Mesothelial cell of epicardium (in vitro differentiated cells): Measurements from ENCODE around the gene MAT2A. TPM values are rescaled to one million over a fixed set of nuclear protein-coding genes. Genes with fewer than 3 reads are reported as not detected.

ENCODE experiments used
- DNase-seq, 2 experiments: peaks; one replicate each; pipeline ENCODE4 v3.0.0; 2021; ENCODE audit warnings: low spot score in 2 of 2; ENCODE audit not compliant: unreplicated experiment in 2 of 2
- H3K27ac Mint-ChIP-seq: 2 replicates; pipeline ENCODE4 v1.8.0; 2021; ENCODE audit warnings: mixed read lengths
- H3K27me3 Mint-ChIP-seq: 2 replicates; pipeline ENCODE4 v1.8.0; 2021; ENCODE audit warnings: low read depth, mixed read lengths
- H3K36me3 Mint-ChIP-seq: 2 replicates; pipeline ENCODE4 v1.8.0; 2021; ENCODE audit warnings: mixed read lengths
- H3K4me1 Mint-ChIP-seq: 2 replicates; pipeline ENCODE4 v1.8.0; 2021; ENCODE audit warnings: mixed read lengths
- H3K4me3 Mint-ChIP-seq: 2 replicates; pipeline ENCODE4 v1.8.0; 2021; ENCODE audit warnings: mild to moderate bottlenecking, moderate library complexity, mixed read lengths
- H3K9me3 Mint-ChIP-seq: 2 replicates; pipeline ENCODE4 v1.8.0; 2021; ENCODE audit warnings: mixed read lengths
- total RNA-seq: library from RNA; stranded (reverse); gene quantifications from 3 replicates; pipeline ENCODE4 v1.2.1, GENCODE V29; 2021
- TF ChIP-seq, protein P1 (sequence below): fragments of 200-600 bp; sonication (generic); IDR thresholded peaks from one replicate; pipeline ENCODE4 v1.5.0; 2021; ENCODE audit warnings: antibody characterized with exemption; ENCODE audit not compliant: unreplicated experiment

The MAT2A gene
- total RNA-seq, 1 donor from 2014 or later, result 274 TPM

DNA sequence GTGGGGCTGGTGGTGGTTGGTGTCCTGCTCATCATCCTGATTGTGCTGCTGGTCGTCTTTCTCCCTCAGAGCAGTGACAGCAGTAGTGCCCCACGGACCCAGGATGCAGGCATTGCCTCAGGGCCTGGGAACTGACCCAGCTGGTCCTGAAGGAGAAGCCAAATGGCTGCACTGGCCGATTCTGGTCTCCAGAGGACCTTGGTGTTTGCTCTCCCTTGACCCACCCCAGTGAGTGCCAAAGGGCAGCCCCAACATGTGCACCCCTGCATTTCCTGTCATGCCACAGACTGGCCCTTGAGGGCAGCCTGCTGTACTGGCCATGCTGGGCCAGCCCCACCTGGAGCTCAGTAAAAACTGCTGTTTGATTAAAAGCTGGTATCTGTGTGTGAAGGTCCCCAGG, 54.1 kb downstream of the MAT2A start:
- no peak for DNase-seq
- Mint-ChIP-seq H3K4me3 (no peak overlapping the region), H3K4me1 (peaks cover 20% of the 10 kb centered on the region), H3K36me3 (no peaks in the 10 kb centered on the region), H3K27me3 (no peaks in the 10 kb centered on the region), H3K9me3 (no peaks in the 10 kb centered on the region), H3K27ac (no peak overlapping the region)
- TF ChIP-seq, protein P1, sequence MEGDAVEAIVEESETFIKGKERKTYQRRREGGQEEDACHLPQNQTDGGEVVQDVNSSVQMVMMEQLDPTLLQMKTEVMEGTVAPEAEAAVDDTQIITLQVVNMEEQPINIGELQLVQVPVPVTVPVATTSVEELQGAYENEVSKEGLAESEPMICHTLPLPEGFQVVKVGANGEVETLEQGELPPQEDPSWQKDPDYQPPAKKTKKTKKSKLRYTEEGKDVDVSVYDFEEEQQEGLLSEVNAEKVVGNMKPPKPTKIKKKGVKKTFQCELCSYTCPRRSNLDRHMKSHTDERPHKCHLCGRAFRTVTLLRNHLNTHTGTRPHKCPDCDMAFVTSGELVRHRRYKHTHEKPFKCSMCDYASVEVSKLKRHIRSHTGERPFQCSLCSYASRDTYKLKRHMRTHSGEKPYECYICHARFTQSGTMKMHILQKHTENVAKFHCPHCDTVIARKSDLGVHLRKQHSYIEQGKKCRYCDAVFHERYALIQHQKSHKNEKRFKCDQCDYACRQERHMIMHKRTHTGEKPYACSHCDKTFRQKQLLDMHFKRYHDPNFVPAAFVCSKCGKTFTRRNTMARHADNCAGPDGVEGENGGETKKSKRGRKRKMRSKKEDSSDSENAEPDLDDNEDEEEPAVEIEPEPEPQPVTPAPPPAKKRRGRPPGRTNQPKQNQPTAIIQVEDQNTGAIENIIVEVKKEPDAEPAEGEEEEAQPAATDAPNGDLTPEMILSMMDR, result no peak

Other genes with a start within 250 kb of the MAT2A start
- 59.0 to 62.5 TPM (median 59.2 TPM) in 3 replicates for gene TGOLN2, start 211.2 kb upstream of the MAT2A start, total RNA-seq
- gene RETSAT, start 184.6 kb upstream of the MAT2A start, total RNA-seq, result 21.5 to 27.4 TPM (median 23.4 TPM) in 3 replicates
- 23.2 to 25.2 TPM (median 24.5 TPM) in 3 replicates for gene ELMOD3, start 184.4 kb upstream of the MAT2A start, total RNA-seq
- gene CAPG, start 128.8 kb upstream of the MAT2A start, total RNA-seq, result 86.3 to 92.4 TPM (median 89.2 TPM) in 3 replicates
- 0.35 to 0.79 TPM (median 0.38 TPM) in 3 replicates for gene SH2D6, start 120.5 kb upstream of the MAT2A start, total RNA-seq
- 57.4 to 58.2 TPM (median 57.7 TPM) in 3 replicates for gene GGCX, start 22.3 kb downstream of the MAT2A start, total RNA-seq
- gene VAMP8, start 38.4 kb downstream of the MAT2A start, total RNA-seq, result 51.0 to 55.7 TPM (median 55.5 TPM) in 3 replicates
- gene VAMP5, start 45.3 kb downstream of the MAT2A start, total RNA-seq, result 2.5 to 3.7 TPM (median 3.4 TPM) in 3 replicates
- 76.6 to 87.4 TPM (median 82.8 TPM) in 3 replicates for gene RNF181, start 56.6 kb downstream of the MAT2A start, total RNA-seq
- gene TMEM150A, start 63.5 kb downstream of the MAT2A start, total RNA-seq, result 13.5 to 15.2 TPM (median 14.4 TPM) in 3 replicates
- gene C2orf68, start 72.9 kb downstream of the MAT2A start, total RNA-seq, result 70.8 to 79.0 TPM (median 74.6 TPM) in 3 replicates
- gene USP39, start 77.0 kb downstream of the MAT2A start, total RNA-seq, result 45.5 to 51.1 TPM (median 49.9 TPM) in 3 replicates
- gene SFTPB, start 129.0 kb downstream of the MAT2A start, total RNA-seq, result not detected in 3 replicates
- gene GNLY, start 155.2 kb downstream of the MAT2A start, total RNA-seq, result 0.43 TPM in 1 of 3 replicates, not detected in the others
- 12.6 to 13.8 TPM (median 12.7 TPM) in 3 replicates for gene ATOH8, start 214.8 kb downstream of the MAT2A start, total RNA-seq